Measurements from ENCODE around the gene PTPRN2.
"Not testable (repeated sequence)": the region's sequence is repeated elsewhere in the genome, so short reads cannot be mapped to it uniquely, and the experiment has no call there.

The PTPRN2 gene

GRCh38 chr7:158284617-158285382, 302.8 kb downstream of the PTPRN2 start:
- DNase-seq, result no peak

- DNase-seq, result no peak
Measured at GRCh38 chr7:158284121-158284520, 303.5 kb downstream of the PTPRN2 start.

- no peak for DNase-seq
Measured at GRCh38 chr7:158283016-158283974, 304.3 kb downstream of the PTPRN2 start.

- DNase-seq, result no peak
Measured at GRCh38 chr7:158282461-158283001, 305.1 kb downstream of the PTPRN2 start.

- no peak for DNase-seq
Measured at GRCh38 chr7:158281441-158281840, 306.2 kb downstream of the PTPRN2 start.

- no peak for DNase-seq
Measured at GRCh38 chr7:158280448-158281144, 307.0 kb downstream of the PTPRN2 start.

GRCh38 chr7:158279539-158280447, 307.8 kb downstream of the PTPRN2 start:
- DNase-seq, result no peak

GRCh38 chr7:158278745-158279320, 308.8 kb downstream of the PTPRN2 start:
- no peak for DNase-seq

GRCh38 chr7:158277219-158278141, 310.1 kb downstream of the PTPRN2 start:
- DNase-seq, result no peak

- DNase-seq, result no peak
Measured at GRCh38 chr7:158276414-158277218, 311.0 kb downstream of the PTPRN2 start.

- DNase-seq, result no peak
Measured at GRCh38 chr7:158275711-158276413, 311.8 kb downstream of the PTPRN2 start.

GRCh38 chr7:158274996-158275395, 312.6 kb downstream of the PTPRN2 start:
- DNase-seq, result no peak

GRCh38 chr7:158274404-158274811, 313.2 kb downstream of the PTPRN2 start:
- no peak for DNase-seq

GRCh38 chr7:158273756-158274342, 313.8 kb downstream of the PTPRN2 start:
- not testable (repeated sequence) for DNase-seq

GRCh38 chr7:158273138-158273651, 314.4 kb downstream of the PTPRN2 start:
- DNase-seq, result no peak

- no peak for DNase-seq
Measured at GRCh38 chr7:158272509-158273137, 315.0 kb downstream of the PTPRN2 start.

- DNase-seq, result no peak
Measured at GRCh38 chr7:158272091-158272490, 315.5 kb downstream of the PTPRN2 start.

GRCh38 chr7:158271646-158272045, 316.0 kb downstream of the PTPRN2 start:
- no peak for DNase-seq
